Ovary (tissue), 3 donors: Measurements from ENCODE around the gene TUBB2A.

Experiments used
- EP300 ChIP-seq: sonication (generic); formaldehyde crosslinking; IDR thresholded peaks from one replicate; pipeline ENCODE4 v1.6.1; 2017; ENCODE audit warnings: antibody characterized with exemption
- POLR2A ChIP-seq: fragments of 450-650 bp; IDR thresholded peaks from one replicate; pipeline ENCODE4 v1.6.1; 2017; ENCODE audit warnings: antibody characterized with exemption, mild to moderate bottlenecking, moderate library complexity
- TF ChIP-seq, protein P1 (sequence below), 3 donors: fragments of 450-650 bp in 2 of 3; fragments of 200-600 bp in 1 of 3; IDR thresholded peaks; one replicate each; pipeline versions ENCODE4 v1.5.1 to v1.8.0; 2016 to 2022; ENCODE audit warnings: antibody characterized with exemption in 3 of 3, mild to moderate bottlenecking in 1 of 3
- donor health status: DM: no; HTN: no; CAD: no.

DNA sequence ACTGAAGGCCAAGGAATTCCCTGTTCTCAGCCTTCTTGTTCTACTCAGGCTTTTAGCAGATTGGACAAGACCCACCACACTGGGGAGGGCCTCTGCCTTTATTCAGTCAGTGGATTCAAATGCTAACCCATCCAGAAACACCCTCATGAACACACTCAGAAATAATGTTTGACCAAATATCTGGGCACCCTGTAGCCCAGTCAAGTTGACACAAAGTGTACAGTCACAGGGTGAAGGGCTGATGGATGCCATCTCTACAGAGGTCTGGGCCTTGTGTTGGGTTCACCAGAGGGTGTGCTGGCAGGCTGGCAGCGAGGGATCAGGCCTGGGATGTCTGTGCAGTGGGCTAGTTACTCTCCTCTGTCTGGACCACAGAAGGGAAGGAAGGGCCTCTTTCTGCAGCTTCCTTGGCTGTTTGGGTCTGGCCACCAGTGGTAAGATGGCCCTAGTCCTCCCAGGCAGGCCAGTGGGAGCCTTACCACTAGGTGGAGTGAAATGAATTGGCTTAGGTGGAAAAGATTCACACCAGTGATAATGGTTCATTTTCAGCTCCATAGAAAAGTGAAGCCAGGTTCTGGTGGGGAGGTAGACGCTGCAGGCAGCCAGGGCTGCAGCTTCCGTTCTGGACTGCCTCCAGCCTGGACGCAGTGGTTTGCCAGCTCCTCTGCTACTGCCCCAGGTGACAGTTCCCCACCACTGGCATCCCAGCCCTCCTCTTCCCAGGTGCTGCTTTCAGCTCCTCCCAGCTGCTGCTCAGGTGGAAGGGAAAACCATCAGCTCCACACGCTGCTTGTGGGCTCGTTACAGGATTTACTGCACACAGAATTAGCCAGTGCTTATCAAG lies 9.2 kb downstream of the TUBB2A start:
- TF ChIP-seq, protein P1, sequence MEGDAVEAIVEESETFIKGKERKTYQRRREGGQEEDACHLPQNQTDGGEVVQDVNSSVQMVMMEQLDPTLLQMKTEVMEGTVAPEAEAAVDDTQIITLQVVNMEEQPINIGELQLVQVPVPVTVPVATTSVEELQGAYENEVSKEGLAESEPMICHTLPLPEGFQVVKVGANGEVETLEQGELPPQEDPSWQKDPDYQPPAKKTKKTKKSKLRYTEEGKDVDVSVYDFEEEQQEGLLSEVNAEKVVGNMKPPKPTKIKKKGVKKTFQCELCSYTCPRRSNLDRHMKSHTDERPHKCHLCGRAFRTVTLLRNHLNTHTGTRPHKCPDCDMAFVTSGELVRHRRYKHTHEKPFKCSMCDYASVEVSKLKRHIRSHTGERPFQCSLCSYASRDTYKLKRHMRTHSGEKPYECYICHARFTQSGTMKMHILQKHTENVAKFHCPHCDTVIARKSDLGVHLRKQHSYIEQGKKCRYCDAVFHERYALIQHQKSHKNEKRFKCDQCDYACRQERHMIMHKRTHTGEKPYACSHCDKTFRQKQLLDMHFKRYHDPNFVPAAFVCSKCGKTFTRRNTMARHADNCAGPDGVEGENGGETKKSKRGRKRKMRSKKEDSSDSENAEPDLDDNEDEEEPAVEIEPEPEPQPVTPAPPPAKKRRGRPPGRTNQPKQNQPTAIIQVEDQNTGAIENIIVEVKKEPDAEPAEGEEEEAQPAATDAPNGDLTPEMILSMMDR (IDR thresholded peaks at IDR 0.05) = no peak
- TF ChIP-seq POLR2A (no peak), EP300 (no peak)
